HFF-Myc (cell line): ENCODE data around the gene ZNF335.

Experiments used
- DNase-seq: peaks from one replicate; pipeline ENCODE4 v3.0.0-alpha.2; 2011; ENCODE audit warnings: low read depth; ENCODE audit errors: extremely low read depth
- H3K4me3 ChIP-seq: replicated peaks from 2 replicates; pipeline ENCODE4 v1.5.1; 2011; ENCODE audit warnings: low read depth, mild to moderate bottlenecking, control low read depth, low read length
- TF ChIP-seq, protein P1 (sequence below): IDR thresholded peaks from 2 replicates; pipeline ENCODE4 v1.5.1; 2012; ENCODE audit warnings: mild to moderate bottlenecking, low read depth, low read length, control low read depth; ENCODE audit errors: missing control alignments

ZNF335 gene

DNA sequence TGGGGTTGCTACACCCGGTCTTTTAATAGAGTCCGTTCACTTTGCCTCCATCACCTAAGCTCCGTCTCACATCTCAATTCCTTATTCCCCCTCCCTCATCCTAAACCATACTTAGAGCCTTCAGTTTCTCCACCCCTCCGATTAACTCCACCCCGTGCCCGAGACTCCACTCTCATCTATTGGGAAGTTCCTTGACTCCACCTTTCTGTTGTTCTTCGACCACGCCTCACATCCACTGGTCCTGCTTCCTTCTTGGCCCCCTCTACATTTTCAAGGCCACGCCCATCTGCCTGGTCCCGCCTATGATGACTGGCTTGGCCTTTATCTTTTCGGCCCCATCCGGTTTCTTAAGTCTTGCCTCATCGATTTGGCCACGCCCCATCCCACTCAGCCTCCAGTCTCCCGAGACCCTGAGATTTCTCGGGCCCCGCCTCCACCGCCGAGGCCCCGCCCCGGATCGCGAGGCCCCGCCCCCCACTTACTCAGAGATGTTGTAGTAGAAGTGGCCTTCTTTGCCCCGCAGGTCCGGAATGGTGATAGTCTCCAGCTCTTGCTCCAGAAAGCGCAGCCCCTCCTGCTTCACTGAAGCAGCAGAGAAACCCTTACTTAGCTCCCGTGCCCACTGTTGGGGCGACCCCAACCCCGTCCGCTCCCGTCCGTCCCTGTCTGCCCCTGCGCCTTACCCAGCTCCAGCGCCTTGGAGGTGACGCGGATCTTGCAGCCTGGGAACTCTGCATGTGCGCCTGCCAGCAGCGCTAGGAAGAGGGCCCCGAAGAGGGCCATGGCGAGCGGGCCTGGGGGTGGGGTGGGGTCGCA is 61.1 kb downstream of the ZNF335 start:
- peak; percentile 99 for DNase-seq
- TF ChIP-seq, protein P1, sequence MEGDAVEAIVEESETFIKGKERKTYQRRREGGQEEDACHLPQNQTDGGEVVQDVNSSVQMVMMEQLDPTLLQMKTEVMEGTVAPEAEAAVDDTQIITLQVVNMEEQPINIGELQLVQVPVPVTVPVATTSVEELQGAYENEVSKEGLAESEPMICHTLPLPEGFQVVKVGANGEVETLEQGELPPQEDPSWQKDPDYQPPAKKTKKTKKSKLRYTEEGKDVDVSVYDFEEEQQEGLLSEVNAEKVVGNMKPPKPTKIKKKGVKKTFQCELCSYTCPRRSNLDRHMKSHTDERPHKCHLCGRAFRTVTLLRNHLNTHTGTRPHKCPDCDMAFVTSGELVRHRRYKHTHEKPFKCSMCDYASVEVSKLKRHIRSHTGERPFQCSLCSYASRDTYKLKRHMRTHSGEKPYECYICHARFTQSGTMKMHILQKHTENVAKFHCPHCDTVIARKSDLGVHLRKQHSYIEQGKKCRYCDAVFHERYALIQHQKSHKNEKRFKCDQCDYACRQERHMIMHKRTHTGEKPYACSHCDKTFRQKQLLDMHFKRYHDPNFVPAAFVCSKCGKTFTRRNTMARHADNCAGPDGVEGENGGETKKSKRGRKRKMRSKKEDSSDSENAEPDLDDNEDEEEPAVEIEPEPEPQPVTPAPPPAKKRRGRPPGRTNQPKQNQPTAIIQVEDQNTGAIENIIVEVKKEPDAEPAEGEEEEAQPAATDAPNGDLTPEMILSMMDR, result no peak
- peak overlapping the region; percentile 74 for H3K4me3 ChIP-seq

DNA sequence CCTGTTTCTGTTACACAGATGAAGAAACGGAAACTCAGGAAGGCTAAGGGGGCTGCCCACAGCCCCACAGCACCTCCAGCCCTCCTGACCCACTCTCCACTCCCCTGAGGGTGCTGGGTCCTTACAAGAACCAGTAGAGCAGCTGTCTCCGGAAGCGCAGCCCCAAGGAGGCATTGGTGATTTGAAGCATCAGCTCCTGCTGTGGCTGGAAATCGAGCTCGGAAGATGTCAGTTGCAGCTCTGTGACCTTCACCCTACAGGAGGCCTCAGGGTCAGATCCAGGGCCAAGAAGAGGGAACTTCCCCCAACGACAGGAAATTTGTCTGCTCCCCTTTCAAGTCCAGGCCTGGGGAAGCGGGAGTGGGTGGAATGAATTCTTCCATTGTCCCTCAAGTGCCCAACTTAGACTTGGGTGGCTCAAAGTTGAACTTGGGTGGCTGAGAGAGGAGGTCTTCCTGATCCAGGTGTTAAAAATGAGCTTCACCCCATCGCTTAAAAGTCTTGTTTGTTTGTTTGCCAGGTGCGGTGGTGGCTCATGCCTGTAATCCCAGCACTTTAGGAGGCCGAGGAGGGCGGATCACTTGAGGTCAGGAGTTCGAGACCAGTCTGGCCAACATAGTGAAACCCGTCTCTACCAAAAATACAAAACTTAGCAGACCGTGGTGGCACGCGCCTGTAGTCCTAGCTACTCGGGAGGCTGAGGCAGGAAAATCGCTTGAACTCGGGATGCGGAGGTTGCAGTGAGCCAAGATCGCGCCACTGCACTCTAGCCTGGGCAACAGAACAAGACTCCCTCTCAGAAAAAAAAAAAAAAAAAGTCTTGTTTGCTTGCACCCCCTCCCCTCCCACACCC is 62.0 kb downstream of the ZNF335 start:
- no peak for DNase-seq
- TF ChIP-seq, protein P1, result no peak
- peak overlapping the region; percentile 74 for H3K4me3 ChIP-seq

DNA sequence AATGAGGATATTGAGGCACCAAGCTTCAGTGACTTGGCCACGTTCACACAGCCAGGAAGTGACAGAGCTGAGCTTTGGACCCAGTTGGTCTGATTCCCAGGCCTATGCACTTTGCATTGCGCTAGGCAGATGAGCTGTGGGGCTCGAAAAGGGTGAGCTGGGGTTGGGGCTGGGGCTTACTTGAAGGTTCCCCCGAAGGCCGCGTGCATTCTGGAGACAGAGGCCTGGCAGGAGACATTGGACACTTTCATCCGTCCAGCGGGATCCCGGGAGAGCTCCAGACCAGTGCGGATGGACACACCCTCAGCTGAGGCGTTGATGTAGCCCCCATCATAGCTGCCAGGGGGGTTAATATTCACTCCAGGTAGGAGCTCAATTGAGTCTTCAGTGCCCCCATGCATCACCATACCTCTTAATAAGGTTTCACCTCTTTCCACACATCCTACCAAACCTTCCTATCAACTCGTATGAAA is 62.6 kb downstream of the ZNF335 start:
- no peak overlapping the region for H3K4me3 ChIP-seq
- DNase-seq, result no peak
- TF ChIP-seq, protein P1, result no peak

DNA sequence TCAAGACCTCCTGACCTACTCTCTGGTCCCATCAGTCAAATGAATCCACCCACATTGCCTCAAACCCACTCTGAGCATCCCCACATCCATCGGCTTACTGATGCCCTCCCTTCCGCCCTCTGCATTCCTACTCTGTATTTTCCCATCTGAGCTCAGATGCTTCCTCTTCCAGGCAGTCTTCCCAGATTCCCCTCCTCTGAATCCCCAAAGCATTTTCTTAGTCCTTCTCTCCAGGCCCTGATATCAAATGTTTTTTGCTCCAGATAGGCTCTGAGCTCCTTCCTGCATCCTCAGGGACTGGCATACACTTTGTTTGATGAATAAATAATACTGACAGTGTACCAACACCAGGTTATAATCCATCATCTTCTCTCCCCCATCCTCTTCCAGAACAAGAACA is 63.9 kb downstream of the ZNF335 start:
- TF ChIP-seq, protein P1, result no peak
- H3K4me3 ChIP-seq, result no peak overlapping the region
- DNase-seq, result no peak

DNA sequence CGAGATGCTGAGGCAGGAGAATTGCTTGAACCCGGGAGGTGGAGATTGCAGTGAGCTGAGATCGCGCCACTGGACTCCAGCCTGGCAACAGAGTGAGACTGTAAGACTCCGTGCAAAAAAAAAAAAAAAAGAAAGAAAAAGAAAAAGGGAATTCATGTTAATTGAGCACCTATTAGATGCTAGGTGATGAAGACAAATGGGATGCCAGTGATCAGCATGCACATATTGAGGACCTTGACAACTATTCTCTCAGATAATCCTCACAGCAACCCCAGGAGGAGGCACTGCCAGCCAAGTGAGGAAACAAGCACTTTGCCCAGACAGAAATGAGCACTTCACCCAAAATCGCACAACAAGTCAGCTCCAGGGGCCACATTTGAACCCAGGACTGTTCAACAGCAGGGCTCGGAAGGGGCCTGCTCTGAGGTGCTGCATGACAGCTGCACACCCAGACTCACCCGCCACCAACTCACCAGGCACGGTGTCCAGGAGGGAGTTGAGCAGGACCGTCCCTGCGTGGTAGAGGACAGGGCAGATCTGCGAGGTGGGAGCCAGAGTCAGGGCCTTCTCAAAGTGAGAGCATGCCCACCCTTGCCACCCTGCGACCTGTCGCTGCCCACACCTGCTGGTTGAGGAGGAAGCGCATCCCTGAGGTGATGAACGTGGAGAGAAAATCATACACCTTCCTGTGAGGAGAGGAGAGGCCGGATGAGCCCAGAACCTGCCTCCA is 64.6 kb downstream of the ZNF335 start:
- TF ChIP-seq, protein P1, result no peak
- no peak for DNase-seq
- H3K4me3 ChIP-seq, result no peak overlapping the region

DNA sequence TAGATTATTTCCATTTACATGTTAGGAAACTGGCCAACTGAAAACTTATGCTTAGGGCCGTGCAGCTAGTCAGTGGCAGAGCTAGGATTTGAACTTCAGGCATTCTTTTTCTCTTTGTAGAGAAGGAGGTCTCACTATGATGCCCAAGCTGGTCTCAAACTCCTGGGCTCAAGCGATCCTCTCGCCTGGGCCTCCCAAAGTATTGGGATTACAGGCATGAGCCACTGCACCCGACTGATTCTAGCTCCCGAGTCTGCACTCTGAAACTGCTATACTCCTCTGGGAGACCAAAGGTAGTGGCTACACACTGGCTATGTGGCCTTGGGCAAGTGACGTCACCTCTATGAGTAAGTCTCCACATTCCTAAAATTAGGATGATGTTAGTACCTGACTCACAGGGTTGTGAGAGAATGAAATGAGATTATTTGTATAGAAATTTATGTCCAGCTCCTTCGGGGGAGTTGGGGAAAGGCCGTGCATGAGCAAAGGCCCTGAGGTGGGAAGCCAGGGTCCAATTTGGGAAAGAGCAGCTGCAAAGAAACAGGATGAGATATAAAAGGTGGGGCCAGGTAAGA is 66.4 kb downstream of the ZNF335 start:
- no peak for DNase-seq

More for the DNA sequence above, 66.4 kb downstream of the ZNF335 start:
- no peak overlapping the region for H3K4me3 ChIP-seq
- TF ChIP-seq, protein P1, result no peak
